ENCODE data around the gene WFIKKN2. TPM values are rescaled to one million over a fixed set of nuclear protein-coding genes. Genes with fewer than 3 reads are reported as not detected.

WFIKKN2 gene
- total RNA-seq, 2 donors from 2014 or later, result 0.29 to 0.35 TPM

- TF ChIP-seq CTCF (conservative IDR thresholded peaks at IDR 0.05), result no peak
- no peaks in the 10 kb centered on the region for H3K27me3 Mint-ChIP-seq (ENCODE audit: insufficient read depth)
- H3K9ac ChIP-seq (ENCODE audit: extremely low read depth, low read length, poor library complexity, severe bottlenecking), result no peak overlapping the region
- H3K27ac Mint-ChIP-seq, result no peak overlapping the region
- no peak overlapping the region for H3K4me3 Mint-ChIP-seq
- no peaks in the 10 kb centered on the region for H3K36me3 ChIP-seq (ENCODE audit: control insufficient read depth, insufficient read depth, low read length)
- WGBS, 2 experiments (ENCODE audit: insufficient coverage in 1 of 2, insufficient read length in 1 of 2), result 100% methylated on average over 1 of the region's 1 CpG
- H3K27ac ChIP-seq (ENCODE audit: low read depth, low read length), result no peak overlapping the region
- H3K9me3 Mint-ChIP-seq, result peaks cover 5% of the 10 kb centered on the region
- no peaks in the 10 kb centered on the region for H3K27me3 ChIP-seq (ENCODE audit: control insufficient read depth, insufficient read depth, low read length, poor library complexity, severe bottlenecking)
- H3K4me3 ChIP-seq (ENCODE audit: low read length), result no peak overlapping the region
- H3K9me3 ChIP-seq (ENCODE audit: control insufficient read depth, low read length), result peaks cover 7% of the 10 kb centered on the region
- peak; percentile 21 for DNase-seq
- H3K4me1 Mint-ChIP-seq, result no peaks in the 10 kb centered on the region
- H3K36me3 Mint-ChIP-seq (ENCODE audit: low read depth), result no peaks in the 10 kb centered on the region
- H3K4me1 ChIP-seq (ENCODE audit: control insufficient read depth, insufficient read depth, low read length), result no peaks in the 10 kb centered on the region
Observed at GRCh38 chr17:50877838-50878237, 42.5 kb downstream of the WFIKKN2 start.

GRCh38 chr17:50879086-50879485, 43.7 kb downstream of the WFIKKN2 start:
- no peak for TF ChIP-seq CTCF (conservative IDR thresholded peaks at IDR 0.05)
- Mint-ChIP-seq H3K9me3 (peaks cover 5% of the 10 kb centered on the region), H3K36me3 (ENCODE audit: low read depth) (no peaks in the 10 kb centered on the region), H3K27ac (no peak overlapping the region), H3K4me3 (no peak overlapping the region), H3K4me1 (peaks cover 4% of the 10 kb centered on the region), H3K27me3 (ENCODE audit: insufficient read depth) (no peaks in the 10 kb centered on the region)
- Histone ChIP-seq H3K27me3 (ENCODE audit: control insufficient read depth, insufficient read depth, low read length, poor library complexity, severe bottlenecking) (no peaks in the 10 kb centered on the region), H3K36me3 (ENCODE audit: control insufficient read depth, insufficient read depth, low read length) (no peaks in the 10 kb centered on the region), H3K9me3 (ENCODE audit: control insufficient read depth, low read length) (peaks cover 7% of the 10 kb centered on the region), H3K4me1 (ENCODE audit: control insufficient read depth, insufficient read depth, low read length) (peaks cover 3% of the 10 kb centered on the region), H3K4me3 (ENCODE audit: low read length) (no peak overlapping the region), H3K27ac (ENCODE audit: low read depth, low read length) (no peak overlapping the region), H3K9ac (ENCODE audit: extremely low read depth, low read length, poor library complexity, severe bottlenecking) (no peak overlapping the region)
- peak; percentile 19 for DNase-seq
- WGBS, 2 experiments (ENCODE audit: insufficient coverage in 1 of 2, insufficient read length in 1 of 2), result 84 to 91% methylated on average over 5 of the region's 5 CpGs

- H3K9me3 Mint-ChIP-seq, result peaks cover 5% of the 10 kb centered on the region
- H3K27ac Mint-ChIP-seq, result no peak overlapping the region
- Histone ChIP-seq H3K9me3 (ENCODE audit: control insufficient read depth, low read length) (peaks cover 7% of the 10 kb centered on the region), H3K27ac (ENCODE audit: low read depth, low read length) (no peak overlapping the region), H3K4me3 (ENCODE audit: low read length) (no peak overlapping the region), H3K4me1 (ENCODE audit: control insufficient read depth, insufficient read depth, low read length) (peaks cover 15% of the 10 kb centered on the region), H3K36me3 (ENCODE audit: control insufficient read depth, insufficient read depth, low read length) (no peaks in the 10 kb centered on the region), H3K27me3 (ENCODE audit: control insufficient read depth, insufficient read depth, low read length, poor library complexity, severe bottlenecking) (no peaks in the 10 kb centered on the region), H3K9ac (ENCODE audit: extremely low read depth, low read length, poor library complexity, severe bottlenecking) (no peak overlapping the region)
- H3K4me1 Mint-ChIP-seq, result peaks cover 12% of the 10 kb centered on the region
- no peak overlapping the region for H3K4me3 Mint-ChIP-seq
- no peaks in the 10 kb centered on the region for H3K36me3 Mint-ChIP-seq (ENCODE audit: low read depth)
- 100% methylated on average over 2 of the region's 2 CpGs; no CpG with 5 or more reads in 1 of the 2 experiments for WGBS, 2 experiments (ENCODE audit: insufficient coverage in 1 of 2, insufficient read length in 1 of 2)
- no peaks in the 10 kb centered on the region for H3K27me3 Mint-ChIP-seq (ENCODE audit: insufficient read depth)
- peak; percentile 22 for DNase-seq
- no peak for TF ChIP-seq CTCF (conservative IDR thresholded peaks at IDR 0.05)
Observed at GRCh38 chr17:50881182-50881581, 45.8 kb downstream of the WFIKKN2 start.
